LNCAP (cell line): ENCODE measurements around the gene SCARB1.

Experiments used
- TF ChIP-seq, protein P1 (sequence below): fragments of 450-650 bp; IDR thresholded peaks from 2 replicates; pipeline ENCODE4 v1.5.1; 2017; ENCODE audit warnings: mild to moderate bottlenecking

Gene SCARB1

DNA sequence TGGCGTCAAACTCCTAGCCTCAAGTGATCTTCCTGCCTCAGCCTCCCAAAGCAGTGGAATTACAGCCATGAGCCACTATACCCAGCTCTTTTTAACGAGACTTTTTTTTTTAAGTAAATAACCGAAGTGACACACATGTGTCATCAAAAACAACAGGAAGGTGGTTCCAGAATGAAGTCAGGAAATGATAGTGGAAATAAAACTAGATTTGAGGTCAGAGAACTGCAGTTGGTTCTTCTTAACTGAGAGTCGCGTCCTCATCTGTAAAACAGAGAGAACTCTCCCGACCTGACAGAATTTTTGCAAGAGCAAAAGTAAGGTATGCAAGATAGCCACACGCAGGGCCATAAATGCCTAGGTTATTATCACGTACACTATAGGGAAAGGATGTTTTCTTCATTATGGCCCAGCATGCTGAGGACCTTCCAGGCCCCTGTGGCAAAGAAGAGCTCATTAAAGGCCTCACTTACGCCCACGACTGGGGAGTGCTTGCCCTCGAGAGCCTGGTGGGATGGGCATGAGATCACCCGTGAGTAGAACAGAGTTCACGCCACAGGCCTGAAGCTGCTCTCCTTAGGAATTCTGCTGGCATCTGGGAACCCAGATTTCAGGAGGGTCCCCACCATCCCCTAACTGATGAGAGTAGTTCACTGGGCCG lies 67.2 kb downstream of the SCARB1 start:
- TF ChIP-seq, protein P1, sequence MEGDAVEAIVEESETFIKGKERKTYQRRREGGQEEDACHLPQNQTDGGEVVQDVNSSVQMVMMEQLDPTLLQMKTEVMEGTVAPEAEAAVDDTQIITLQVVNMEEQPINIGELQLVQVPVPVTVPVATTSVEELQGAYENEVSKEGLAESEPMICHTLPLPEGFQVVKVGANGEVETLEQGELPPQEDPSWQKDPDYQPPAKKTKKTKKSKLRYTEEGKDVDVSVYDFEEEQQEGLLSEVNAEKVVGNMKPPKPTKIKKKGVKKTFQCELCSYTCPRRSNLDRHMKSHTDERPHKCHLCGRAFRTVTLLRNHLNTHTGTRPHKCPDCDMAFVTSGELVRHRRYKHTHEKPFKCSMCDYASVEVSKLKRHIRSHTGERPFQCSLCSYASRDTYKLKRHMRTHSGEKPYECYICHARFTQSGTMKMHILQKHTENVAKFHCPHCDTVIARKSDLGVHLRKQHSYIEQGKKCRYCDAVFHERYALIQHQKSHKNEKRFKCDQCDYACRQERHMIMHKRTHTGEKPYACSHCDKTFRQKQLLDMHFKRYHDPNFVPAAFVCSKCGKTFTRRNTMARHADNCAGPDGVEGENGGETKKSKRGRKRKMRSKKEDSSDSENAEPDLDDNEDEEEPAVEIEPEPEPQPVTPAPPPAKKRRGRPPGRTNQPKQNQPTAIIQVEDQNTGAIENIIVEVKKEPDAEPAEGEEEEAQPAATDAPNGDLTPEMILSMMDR: no peak

- TF ChIP-seq, protein P1: no peak
Observed at GRCh38 chr12:124795081-124795948, 68.3 kb downstream of the SCARB1 start.

DNA sequence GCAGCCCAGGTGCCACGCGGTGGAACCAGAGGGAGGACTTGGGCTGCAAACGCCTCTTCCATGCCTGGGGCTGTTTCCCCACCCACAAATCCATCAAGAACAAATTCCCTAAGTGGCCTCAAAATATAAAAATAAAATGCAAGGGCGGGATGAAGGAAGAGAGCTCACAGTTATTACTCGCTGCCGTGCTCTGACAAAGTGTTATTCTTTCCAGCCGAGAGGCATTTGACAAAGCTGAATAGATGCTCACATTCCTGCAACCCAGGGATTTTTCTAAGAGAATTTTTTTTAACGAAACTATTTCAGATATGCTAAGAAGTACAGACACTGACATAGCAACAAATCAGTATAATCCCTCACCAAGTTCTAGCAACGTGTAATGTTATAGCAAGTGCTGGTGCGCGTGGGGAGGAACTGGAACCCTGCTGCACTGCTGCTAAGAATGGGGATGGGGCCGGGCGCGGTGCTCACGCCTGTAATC lies 70.7 kb downstream of the SCARB1 start:
- TF ChIP-seq, protein P1: no peak

DNA sequence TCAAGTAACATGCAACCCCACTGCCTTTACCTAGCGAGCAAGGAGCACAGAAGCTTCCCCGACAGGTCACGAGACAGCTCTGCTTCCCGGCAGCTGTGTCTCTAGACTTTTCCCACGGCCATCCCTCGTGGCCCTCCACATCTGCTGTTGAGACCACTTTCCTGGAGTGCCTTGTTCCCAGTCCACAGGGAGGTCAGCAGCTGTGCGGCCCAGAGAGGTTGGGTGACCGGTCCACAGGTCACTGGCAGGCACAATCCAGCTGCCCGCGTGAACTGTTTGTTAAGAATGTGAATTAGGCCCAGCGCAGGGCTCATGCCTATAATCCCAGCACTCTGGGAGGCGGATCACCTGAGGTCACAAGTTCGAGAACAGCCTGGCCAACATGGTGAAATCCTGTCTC lies 71.5 kb downstream of the SCARB1 start:
- TF ChIP-seq, protein P1: no peak

DNA sequence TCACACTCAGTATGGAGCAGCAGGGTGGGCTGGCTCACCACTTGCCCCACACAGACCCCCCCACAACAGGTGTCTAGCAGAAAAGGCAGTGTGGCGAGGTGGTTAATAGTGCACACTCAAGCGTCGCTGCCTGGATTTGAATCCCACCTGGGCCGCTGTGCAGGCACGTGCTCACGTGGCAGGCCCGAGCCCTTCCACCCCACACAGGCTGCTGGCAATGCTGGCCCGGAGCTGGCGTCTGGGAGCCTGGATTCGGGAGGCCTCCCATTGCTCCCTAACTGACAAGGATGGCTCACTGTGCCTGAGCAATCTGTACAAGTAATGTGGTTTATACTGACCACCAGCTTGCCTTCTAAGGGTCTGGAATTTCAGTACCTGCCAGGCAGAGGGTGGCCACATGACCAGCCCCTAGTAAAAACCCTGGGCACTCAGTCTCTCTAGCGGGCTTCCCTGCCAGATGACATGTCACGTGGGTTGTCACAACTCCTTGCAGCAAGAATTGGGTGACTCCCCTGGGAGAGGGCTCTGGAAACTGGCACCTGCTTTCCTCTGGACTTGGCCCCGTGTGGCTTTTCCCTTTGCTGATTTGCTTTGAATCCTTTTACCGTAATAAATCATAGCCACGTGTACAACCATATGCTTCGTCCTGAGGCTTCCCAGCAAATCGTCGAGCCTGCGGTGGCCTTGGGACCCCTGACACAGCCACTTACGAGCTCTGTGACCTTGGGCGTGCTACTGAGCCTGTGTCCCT lies 72.8 kb downstream of the SCARB1 start:
- TF ChIP-seq, protein P1: no peak

DNA sequence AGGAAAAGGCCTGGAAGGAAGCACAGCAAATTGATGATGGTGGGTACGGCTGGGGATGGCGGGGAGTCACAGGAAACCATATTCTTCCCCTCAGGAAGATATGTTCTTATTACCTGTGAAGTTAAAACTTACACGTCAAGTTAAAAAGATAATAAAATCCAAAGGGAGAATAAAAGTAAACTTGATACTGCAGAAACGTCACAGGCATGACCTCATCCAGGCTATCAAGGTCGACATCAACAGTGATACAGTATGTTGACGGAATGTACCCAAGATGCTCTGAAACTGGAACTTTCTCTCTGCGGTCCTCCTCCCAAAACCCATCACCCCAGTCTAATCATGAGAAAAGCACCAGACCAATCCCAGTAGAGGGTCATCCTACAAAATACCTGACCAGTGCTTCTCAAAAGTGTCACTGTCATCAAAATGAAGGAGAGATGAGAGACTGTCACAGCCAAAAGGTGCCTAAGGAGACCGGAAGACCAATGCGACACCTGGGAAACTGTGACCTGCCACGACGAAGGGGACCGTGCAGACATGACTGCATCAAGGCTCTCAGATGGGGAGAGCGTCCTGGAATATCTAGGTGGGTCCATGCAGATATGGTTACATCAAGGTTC lies 74.6 kb downstream of the SCARB1 start:
- TF ChIP-seq, protein P1: no peak
